SK-N-SH (cell line): ENCODE measurements around the gene FMNL1.

Experiments
- CTCF ChIP-seq: fragments of 200-600 bp; sonication (generic); IDR thresholded peaks from 2 replicates; pipeline ENCODE4 v1.6.1; 2017; ENCODE audit warnings: antibody characterized with exemption, mild to moderate bottlenecking, moderate library complexity
- EP300 ChIP-seq, 2 experiments: IDR thresholded peaks; 2 replicates each; pipeline versions ENCODE4 v1.4.0 to v1.6.1; 2012; ENCODE audit warnings: borderline replicate concordance in 1 of 2, low read depth in 1 of 2, low read length in 1 of 2
- EZH2phosphoT487 ChIP-seq: fragments of 200-600 bp; sonication (generic); IDR thresholded peaks from 2 replicates; pipeline ENCODE4 v1.6.1; 2017; ENCODE audit warnings: low read depth, mixed run types, mild to moderate bottlenecking, antibody characterized with exemption, moderate library complexity, borderline replicate concordance
- JUND ChIP-seq: IDR thresholded peaks from 2 replicates; pipeline ENCODE4 v1.4.0; 2012
- NRF1 ChIP-seq: IDR thresholded peaks from 2 replicates; pipeline ENCODE4 v1.6.1; 2012; ENCODE audit warnings: low read depth, mild to moderate bottlenecking, low read length
- POLR2AphosphoS5 ChIP-seq: IDR thresholded peaks from 2 replicates; pipeline ENCODE4 v1.6.1; 2012; ENCODE audit warnings: low read depth, low read length
- RAD21 ChIP-seq: IDR thresholded peaks from 2 replicates; pipeline ENCODE4 v1.6.1; 2012; ENCODE audit warnings: mild to moderate bottlenecking, low read length
- RCOR1 ChIP-seq: fragments of 150-350 bp; IDR thresholded peaks from 2 replicates; pipeline ENCODE4 v1.6.1; 2017; ENCODE audit warnings: antibody characterized with exemption, low read length
- REST ChIP-seq: IDR thresholded peaks from 2 replicates; pipeline ENCODE4 v1.6.1; 2012; ENCODE audit warnings: mild to moderate bottlenecking, low read depth, low read length, moderate library complexity
- RFX5 ChIP-seq: IDR thresholded peaks from 2 replicates; pipeline ENCODE4 v1.6.1; 2012; ENCODE audit warnings: mild to moderate bottlenecking, improper control_type of control experiment, low read length
- TEAD4 ChIP-seq: IDR thresholded peaks from 2 replicates; pipeline ENCODE4 v1.4.0; 2012; ENCODE audit warnings: mild to moderate bottlenecking, borderline replicate concordance; ENCODE audit not compliant: insufficient read depth
- USF1 ChIP-seq: IDR thresholded peaks from 2 replicates; pipeline ENCODE4 v1.4.0; 2012; ENCODE audit warnings: low read depth, borderline replicate concordance
- USF2 ChIP-seq: fragments of 150-350 bp; IDR thresholded peaks from 2 replicates; pipeline ENCODE4 v1.6.1; 2017; ENCODE audit warnings: antibody characterized with exemption, low read length, low read depth, borderline replicate concordance
- YY1 ChIP-seq: IDR thresholded peaks from 2 replicates; pipeline ENCODE4 v1.4.0; 2012; ENCODE audit warnings: low read depth, mild to moderate bottlenecking

- TF ChIP-seq YY1, result no peak
- no peak for TF ChIP-seq USF1
- no peak for TF ChIP-seq CTCF
- no peak for TF ChIP-seq EZH2phosphoT487
- TF ChIP-seq POLR2AphosphoS5, result no peak
- TF ChIP-seq JUND, result no peak
- TF ChIP-seq RAD21, result no peak
- TF ChIP-seq RCOR1, result no peak
- no peak for TF ChIP-seq USF2
- TF ChIP-seq TEAD4, result no peak
- TF ChIP-seq NRF1, result no peak
- no peak for TF ChIP-seq EP300 (IDR thresholded peaks at IDR 0.05; ENCODE audit: borderline replicate concordance in 1 of 2, low read depth in 1 of 2, low read length in 1 of 2)
- TF ChIP-seq RFX5, result no peak
- TF ChIP-seq REST, result no peak
Measured at GRCh38 chr17:45237686-45238085, 16.0 kb downstream of the FMNL1 start.
